GM18517 (cell line): ENCODE results near the gene CST6.

Experiments
- ATAC-seq: cut with Tn5 transposase; IDR thresholded peaks from one replicate; pipeline ENCODE4 v1.9.1; 2021; ENCODE audit warnings: mild to moderate bottlenecking, moderate library complexity; ENCODE audit not compliant: unreplicated experiment

Gene CST6

DNA sequence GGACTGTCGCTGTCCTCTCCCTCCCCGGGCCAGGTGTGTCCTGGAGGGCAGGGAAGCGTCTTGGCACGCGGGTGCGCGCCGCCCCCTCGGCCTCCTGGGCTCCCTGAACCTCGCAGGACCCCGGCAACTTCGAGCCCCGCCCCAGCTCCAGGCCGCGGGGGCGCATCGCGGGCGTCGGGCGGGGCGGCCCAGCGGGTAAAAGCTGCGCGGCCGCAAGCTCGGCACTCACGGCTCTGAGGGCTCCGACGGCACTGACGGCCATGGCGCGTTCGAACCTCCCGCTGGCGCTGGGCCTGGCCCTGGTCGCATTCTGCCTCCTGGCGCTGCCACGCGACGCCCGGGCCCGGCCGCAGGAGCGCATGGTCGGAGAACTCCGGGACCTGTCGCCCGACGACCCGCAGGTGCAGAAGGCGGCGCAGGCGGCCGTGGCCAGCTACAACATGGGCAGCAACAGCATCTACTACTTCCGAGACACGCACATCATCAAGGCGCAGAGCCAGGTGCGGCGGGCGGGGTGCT, at the start of gene CST6:
Gene CST6, plus strand, starts transcription at position 224 of the 519 bp plus-strand sequence. Its CDS starts 37 bp downstream, at position 261.
- ATAC-seq: no peak

DNA sequence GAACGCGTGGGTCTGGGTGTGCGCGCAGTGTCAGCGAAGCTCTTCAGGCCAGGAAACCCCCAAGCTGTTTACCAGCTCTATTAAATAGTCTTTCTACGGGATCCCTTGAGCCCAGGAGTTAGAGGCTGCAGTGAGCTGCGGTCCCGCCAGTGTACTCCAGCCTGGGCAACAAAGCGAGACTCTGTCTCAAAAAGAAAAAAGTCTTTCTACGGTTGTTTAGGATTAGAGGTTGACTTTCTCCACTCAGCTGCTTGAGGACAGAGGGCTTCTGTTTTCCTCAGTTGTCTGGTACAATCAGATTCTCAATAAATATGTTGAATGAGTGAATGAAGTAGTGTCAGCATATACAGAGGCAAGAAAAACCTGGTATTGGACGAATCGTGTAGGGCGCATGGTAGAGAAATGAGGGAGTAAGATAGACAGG, 49.7 kb upstream of the CST6 start:
- ATAC-seq: no peak

- ATAC-seq: no peak
These were observed 46.9 kb upstream of the CST6 start for GRCh38 chr11:65964906-65965305.

DNA sequence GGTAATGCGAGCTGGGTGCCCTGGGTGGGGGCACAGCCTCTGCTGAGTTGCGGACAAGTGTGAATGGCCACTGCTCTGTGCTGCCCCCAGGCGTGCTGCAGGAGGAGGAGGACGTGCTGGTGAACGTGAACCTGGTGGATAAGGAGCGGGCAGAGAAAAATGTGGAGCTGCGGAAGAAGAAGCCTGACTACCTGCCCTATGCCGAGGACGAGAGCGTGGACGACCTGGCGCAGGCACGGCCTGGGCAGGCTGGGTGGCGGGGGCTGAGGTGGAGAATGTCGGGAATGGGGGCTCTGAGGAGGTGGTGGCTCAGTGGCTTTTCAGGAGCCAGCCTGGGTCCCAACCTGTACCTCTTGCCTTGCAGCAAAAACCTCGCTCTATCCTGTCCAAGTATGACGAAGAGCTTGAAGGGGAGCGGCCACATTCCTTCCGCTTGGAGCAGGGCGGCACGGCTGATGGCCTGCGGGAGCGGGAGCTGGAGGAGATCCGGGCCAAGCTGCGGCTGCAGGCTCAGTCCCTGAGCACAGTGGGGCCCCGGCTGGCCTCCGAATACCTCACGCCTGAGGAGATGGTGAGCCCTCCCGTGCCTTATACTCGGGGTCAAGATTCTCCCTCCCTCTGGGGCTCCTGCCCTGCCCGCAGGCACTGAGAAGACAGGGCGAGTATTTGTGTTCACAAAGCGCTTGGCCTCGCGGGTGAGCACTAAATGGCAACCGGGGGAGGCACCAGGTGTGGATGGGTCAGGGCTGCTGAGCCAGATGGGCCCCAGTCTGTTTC, 45.6 kb upstream of the CST6 start:
- ATAC-seq: no peak

DNA sequence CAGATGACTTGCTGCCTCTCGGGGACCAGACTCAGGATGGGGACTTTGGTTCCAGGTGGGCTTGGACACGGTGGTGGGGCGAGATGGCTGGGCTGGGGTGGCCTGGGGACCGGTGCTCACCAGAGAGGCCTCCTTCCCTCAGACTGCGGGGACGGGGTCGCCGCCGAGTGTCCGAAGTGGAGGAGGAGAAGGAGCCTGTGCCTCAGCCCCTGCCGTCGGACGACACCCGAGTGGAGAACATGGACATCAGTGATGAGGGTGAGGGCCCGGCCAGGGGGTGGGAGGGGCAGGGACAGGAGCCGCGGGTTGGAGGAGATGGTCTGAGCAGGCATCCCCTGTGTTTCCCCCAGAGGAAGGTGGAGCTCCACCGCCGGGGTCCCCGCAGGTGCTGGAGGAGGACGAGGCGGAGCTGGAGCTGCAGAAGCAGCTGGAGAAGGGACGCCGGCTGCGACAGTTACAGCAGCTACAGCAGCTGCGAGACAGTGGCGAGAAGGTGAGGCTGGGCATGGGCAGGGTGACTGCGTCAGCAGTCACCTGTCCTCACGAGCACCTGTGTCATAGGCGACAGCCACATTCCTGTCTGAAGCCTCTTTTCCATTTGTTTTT, 44.4 kb upstream of the CST6 start:
- ATAC-seq: no peak

DNA sequence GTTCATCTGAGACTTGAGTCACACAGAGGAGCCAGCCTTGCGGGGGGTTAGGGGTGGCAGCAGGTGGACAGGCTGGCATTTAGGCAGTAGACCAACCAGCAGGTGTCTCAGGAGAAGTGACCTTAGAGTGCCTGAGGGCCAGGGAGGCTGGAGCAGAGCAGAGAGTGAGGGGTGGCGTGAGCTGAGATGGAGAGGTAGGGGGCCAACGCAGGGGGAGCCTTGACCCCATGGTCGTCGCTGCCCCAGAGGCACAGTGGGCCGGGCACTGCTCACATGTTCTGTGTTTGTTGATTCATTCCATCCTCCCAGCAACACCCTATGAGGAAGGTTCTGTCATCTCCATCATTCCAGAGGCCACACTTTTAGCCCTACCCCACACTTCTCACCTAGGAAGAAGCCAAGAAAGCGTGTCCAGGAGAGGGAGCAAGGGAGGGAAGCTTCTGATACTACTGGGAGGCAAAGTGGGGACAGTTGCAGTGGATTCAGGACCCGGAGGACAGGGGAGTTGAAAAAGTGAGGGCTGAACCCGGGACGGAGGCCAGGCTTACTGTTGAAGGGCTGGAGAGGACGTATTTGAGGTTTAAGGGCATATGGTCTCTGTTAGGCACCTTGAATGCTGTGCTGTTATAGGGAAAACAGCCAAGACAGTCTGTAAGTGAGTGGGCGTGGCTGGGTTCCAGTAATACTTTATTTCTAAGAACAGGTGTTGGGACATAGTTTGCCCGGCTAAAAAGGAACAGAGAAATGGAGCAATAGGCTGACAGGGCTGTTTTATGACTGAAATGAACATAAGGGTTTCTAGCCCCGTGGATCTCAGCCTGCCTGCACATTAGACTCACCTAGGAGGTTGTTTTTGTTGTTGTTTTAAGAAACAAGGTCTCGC, 43.0 kb upstream of the CST6 start:
- no peak for ATAC-seq

- no peak for ATAC-seq
These were observed 39.7 kb upstream of the CST6 start for GRCh38 chr11:65972116-65972515.

- no peak for ATAC-seq
These were observed 38.2 kb upstream of the CST6 start for GRCh38 chr11:65973439-65974110.

DNA sequence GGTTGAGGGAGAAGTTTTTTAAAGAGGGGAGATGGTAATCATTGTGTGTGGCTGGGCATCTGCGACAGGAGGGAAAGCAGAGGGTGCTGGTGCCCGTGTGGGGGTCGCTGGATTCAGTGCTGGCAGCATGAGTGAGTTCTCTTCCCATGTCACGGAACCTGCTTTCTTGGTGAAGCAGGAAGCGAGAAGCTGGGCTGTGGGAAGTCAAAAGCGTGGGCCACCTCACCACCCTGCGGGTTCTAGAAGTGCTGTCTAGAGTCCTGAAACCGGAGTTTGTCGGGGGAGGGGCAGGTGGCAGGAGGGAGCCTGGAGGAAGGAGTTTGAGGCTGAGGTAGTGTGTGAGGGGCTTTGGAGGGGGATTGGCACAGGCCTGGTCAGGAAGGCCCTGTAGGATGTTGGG, 36.0 kb upstream of the CST6 start:
- ATAC-seq: no peak

DNA sequence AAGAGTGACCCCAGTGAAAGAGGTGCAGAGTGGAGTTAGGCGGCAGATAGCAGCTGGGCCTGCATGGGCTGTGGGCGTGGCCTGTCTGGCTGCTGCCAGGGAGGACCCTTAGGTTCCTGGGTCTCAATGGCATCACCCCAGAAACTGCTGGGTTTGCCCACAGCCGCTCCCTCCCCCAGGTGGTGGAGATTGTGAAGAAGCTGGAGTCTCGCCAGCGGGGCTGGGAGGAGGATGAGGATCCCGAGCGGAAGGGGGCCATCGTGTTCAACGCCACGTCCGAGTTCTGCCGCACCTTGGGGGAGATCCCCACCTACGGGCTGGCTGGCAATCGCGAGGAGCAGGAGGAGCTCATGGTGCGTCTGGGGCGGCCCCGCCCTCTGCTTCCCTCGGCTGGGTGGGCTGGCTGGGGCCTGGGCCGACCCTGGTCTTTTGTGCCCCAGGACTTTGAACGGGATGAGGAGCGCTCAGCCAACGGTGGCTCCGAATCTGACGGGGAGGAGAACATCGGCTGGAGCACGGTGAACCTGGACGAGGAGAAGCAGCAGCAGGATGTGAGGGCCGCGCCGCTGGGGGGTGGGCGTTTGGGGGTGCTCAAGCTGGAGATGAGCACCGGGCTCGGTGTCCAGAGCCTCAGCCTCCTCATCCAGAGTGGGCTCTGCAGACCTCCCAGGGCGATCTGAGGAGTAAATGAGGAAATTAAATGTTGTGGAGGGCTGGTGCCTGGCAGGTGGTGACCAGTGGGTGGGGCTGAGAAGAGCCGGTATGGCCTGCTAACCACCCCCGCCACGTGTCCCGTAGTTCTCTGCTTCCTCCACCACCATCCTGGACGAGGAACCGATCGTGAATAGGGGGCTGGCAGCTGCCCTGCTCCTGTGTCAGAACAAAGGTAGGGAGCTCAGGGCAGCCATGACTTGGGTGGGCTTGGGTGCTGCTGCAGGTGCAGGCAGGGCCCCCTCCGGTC, 35.3 kb upstream of the CST6 start:
- ATAC-seq: no peak

- no peak for ATAC-seq
These were observed 34.0 kb upstream of the CST6 start for GRCh38 chr11:65977621-65978390.

DNA sequence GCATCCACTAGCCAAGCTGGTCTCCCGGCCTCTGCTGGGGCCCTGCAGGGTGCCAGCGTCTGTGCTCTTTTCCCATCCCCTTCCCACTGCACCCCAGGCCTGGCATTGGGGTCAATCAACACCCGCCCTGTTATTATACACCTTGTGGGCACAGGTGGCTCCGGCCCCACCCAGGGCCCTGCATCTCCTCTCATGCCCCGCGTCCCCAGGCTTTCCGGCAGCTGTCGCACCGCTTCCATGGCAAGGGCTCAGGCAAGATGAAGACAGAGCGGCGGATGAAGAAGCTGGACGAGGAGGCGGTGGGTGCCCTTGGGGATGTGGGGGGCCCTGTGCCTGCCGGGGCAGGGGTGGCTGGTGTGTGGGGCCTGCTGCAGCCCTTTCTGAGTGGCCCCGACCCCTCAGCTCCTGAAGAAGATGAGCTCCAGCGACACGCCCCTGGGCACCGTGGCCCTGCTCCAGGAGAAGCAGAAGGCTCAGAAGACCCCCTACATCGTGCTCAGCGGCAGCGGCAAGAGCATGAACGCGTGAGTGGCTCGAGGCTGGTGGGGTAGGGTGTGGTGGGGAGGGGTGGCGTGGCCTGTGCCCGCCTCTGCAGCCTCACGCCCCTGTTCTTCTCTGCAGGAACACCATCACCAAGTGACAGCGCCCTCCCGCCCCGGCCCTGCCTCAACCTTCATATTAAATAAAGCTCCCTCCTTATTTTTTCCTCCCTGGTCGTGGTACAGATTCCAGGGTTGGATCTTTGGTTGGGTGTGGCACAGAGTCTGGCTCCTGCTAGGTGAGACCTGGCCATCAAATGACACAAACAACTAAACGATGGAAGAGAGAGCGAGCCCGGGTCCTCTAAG, 33.2 kb upstream of the CST6 start:
- no peak for ATAC-seq

- no peak for ATAC-seq
These were observed 32.5 kb upstream of the CST6 start for GRCh38 chr11:65979261-65979759.

GRCh38 chr11:65981101-65981740, 30.6 kb upstream of the CST6 start:
- no peak for ATAC-seq

GRCh38 chr11:65981972-65982823, 29.6 kb upstream of the CST6 start:
- ATAC-seq: no peak

DNA sequence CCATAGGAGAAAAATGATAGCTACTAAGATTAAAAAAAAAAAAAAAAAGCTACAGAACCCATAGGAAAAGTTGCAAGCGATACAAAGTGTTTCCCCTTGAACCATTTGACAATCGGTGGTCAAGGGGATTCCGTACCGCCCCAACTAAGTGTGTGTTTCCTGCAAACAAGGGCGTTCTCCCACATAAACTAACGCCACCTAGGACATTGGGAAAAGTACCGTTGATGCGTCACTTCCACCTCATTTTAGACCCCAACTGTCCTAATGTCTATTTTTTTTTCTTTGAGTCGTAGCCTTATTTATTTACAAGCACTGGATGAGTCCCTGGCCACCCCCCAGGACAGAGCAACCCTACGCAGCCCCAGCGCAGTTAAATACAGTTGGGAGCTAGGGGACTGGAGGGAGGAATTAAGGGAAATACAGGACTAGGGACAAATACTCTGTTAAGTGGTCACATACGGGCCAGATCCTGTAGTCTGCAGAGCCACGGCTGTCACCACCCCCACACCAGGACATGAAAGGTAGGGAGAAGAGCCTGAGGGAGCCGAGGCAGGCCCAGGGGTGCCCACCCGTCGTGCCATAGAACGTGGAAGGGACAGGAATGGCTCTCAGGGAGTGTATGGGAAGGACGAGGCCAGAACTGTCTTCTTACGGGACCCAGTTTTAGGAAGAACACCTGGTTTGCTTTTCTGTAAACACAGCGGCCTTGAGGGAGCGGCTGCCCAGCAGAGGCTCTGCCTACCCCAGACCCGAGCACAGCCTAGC, 28.8 kb upstream of the CST6 start:
- no peak for ATAC-seq
